Activated T-cell treated with anti-CD3 and anti-CD28 coated beads, Interleukin-2, amount 50 U/mL, for 72 hours (primary cell): Measurements from ENCODE around the gene EGFL7. TPM values are rescaled to one million over a fixed set of nuclear protein-coding genes. Genes with fewer than 3 reads are reported as not detected.
A peak's percentile ranks its signal among the peaks of the same experiment; 100 is the strongest.
"Not testable (repeated sequence)": the region's sequence is repeated elsewhere in the genome, so short reads cannot be mapped to it uniquely, and the experiment has no call there.

Source experiments
- ATAC-seq, 2 donors: fragments of 150-1000 bp; cut with Tn5 transposase; replicated peaks in 1 of 2; 2 replicates each; pipeline ENCODE4 v1.10.0; 2021; ENCODE audit warnings: moderate library complexity in 2 of 2, mild to moderate bottlenecking in 1 of 2
- DNase-seq, 2 donors: peaks; one replicate each; pipeline ENCODE4 v3.0.0; 2021 to 2022; ENCODE audit warnings: mixed read lengths in 1 of 2
- H3K27ac Mint-ChIP-seq: one replicate; pipeline ENCODE4 v1.8.0; 2022; ENCODE audit warnings: mild to moderate bottlenecking, moderate library complexity, mixed read lengths
- H3K27me3 Mint-ChIP-seq: one replicate; pipeline ENCODE4 v1.8.0; 2022; ENCODE audit warnings: low read depth, mixed read lengths
- H3K36me3 Mint-ChIP-seq, 2 donors: one replicate each; pipeline ENCODE4 v1.8.0; 2022; ENCODE audit warnings: mixed read lengths in 2 of 2, mild to moderate bottlenecking in 1 of 2; ENCODE audit not compliant: insufficient read depth in 2 of 2
- H3K4me1 Mint-ChIP-seq: one replicate; pipeline ENCODE4 v1.8.0; 2022; ENCODE audit warnings: low read depth, mixed read lengths
- H3K4me3 Mint-ChIP-seq, 2 donors: one replicate each; pipeline ENCODE4 v1.8.0; 2022; ENCODE audit warnings: mild to moderate bottlenecking in 2 of 2, mixed read lengths in 2 of 2, moderate library complexity in 2 of 2
- H3K9me3 Mint-ChIP-seq, 2 donors: one replicate each; pipeline ENCODE4 v1.8.0; 2022; ENCODE audit warnings: mixed read lengths in 2 of 2
- total RNA-seq, 2 donors: library from RNA; stranded (reverse); gene quantifications; one replicate each; pipeline ENCODE4 v1.2.3, GENCODE V29; 2022

The EGFL7 gene
- total RNA-seq, 2 donors from 2014 or later: 0.93 to 1.1 TPM

- Mint-ChIP-seq H3K27me3 (peaks cover 10% of the 10 kb centered on the region), H3K4me1 (no peaks in the 10 kb centered on the region), H3K36me3 (no peaks in the 10 kb centered on the region), H3K9me3 (no peaks in the 10 kb centered on the region), H3K27ac (no peak overlapping the region), H3K4me3 (no peak overlapping the region)
- no peak for ATAC-seq
- DNase-seq: no peak
Observed at GRCh38 chr9:136628268-136628667, 34.4 kb upstream of the EGFL7 start.

DNA sequence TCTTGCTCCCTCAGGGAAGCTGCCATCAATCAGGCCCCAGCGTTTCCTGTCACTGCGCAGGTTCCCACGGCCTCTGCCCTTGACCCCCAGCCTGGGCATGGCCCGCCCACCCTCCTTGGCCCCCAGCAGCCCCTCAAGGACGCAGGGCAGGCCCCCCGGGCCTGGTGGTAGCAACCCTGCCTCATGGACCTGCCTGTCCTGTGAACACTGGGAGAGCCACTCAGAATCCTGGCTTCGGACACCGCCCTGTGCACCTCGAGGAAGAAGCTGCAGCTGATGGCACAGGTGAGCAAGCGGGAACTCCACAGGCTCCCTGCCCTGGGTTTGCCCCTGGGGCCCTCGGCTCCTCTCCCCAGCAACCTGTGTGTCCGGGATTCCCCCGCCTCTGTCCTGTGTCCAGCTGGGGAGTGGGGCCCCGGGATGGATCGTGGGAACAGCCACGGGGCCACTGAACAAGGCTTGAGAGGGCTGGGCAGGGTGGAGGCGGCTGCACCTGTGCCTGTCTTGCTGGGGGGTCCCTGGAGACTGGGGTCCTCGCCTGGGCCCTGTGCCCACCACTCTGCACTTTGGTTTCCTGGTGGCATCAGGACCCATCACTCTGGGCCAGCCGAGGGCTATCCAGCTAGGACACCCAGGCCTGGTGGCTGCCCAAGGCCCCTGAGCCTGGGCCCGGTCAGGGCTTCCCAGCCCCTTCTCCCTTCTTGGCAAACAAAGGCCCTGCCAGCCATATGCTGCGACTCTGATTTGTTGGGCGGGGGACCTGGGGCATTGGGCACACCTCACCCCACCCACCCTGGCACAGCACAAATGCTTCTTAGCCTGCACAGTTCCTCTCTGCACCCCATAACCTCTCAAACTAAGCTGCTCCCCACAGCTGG lies 33.5 kb upstream of the EGFL7 start:
- Mint-ChIP-seq H3K27ac (no peak overlapping the region), H3K27me3 (peaks cover 10% of the 10 kb centered on the region), H3K4me1 (no peaks in the 10 kb centered on the region), H3K4me3 (no peak overlapping the region), H3K9me3 (no peaks in the 10 kb centered on the region), H3K36me3 (no peaks in the 10 kb centered on the region)
- DNase-seq: no peak
- ATAC-seq: no peak

DNA sequence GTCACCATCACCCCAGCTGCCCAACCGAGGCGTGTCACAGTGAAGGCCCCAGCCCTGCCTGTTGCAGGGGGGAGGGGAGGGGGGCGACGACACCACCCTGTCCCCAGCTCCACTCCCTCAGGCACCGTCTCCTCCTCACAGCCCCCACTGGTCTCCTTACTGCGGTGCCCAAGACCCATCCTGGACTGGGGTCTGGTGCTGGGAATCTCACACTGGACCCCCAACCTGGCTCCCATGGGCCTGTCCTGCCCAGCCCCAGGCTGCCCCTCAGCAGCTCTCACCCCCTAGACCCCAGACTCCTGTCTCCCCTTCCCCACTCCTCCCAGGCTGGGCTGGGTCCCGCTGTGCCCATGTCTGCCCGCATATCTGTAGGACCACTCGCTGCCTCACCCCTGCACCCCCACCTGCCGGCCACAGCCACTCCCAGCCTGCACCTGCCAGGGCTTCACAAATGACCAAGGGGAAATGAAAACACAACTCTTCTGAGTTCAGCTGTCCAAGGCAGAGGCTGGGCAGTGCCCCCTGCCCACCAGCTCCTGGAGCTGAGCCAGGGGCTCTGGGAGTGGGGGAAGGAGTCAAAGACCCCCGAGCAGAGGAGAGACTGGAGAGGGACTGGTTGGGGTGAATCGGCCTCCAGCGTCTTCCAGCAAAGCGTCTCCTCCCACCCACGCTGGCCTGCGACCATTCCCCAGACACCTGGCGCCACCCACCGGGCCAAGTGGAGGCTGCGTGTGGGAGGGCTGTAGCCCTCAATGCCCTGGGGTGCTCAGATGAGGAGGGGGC lies 32.6 kb upstream of the EGFL7 start:
- H3K27ac Mint-ChIP-seq: no peak overlapping the region
- DNase-seq: peak; percentile 78 to 82

DNA sequence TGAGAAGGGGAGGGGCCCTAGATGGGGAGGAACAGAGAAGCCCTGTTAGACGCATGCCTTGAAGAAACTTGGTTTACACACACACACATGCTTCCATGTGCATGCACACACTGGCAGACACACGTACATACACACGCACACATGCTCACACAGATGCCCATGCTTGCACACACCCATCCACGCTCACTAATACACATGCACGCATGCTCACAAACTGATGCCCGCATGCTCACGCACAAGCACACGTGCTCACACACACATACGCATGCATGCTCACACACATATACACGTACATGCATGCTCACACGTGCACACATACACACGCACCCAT lies 32.1 kb upstream of the EGFL7 start:
- no peak overlapping the region for H3K27ac Mint-ChIP-seq
- DNase-seq (no peak), ATAC-seq (no peak)
- H3K4me1 Mint-ChIP-seq: no peaks in the 10 kb centered on the region
- H3K27me3 Mint-ChIP-seq: peaks cover 10% of the 10 kb centered on the region
- H3K36me3 Mint-ChIP-seq: no peaks in the 10 kb centered on the region
- H3K4me3 Mint-ChIP-seq: no peak overlapping the region
- H3K9me3 Mint-ChIP-seq: no peaks in the 10 kb centered on the region

More for the DNA sequence above, 32.6 kb upstream of the EGFL7 start:
- Mint-ChIP-seq H3K27me3 (peaks cover 10% of the 10 kb centered on the region), H3K9me3 (no peaks in the 10 kb centered on the region), H3K36me3 (no peaks in the 10 kb centered on the region), H3K4me1 (no peaks in the 10 kb centered on the region), H3K4me3 (no peak overlapping the region)
- peak; percentile 67 to 68 for ATAC-seq

- H3K36me3 Mint-ChIP-seq: no peaks in the 10 kb centered on the region
- H3K4me1 Mint-ChIP-seq: no peaks in the 10 kb centered on the region
- H3K9me3 Mint-ChIP-seq: no peaks in the 10 kb centered on the region
- no peak overlapping the region for H3K27ac Mint-ChIP-seq
- no peak overlapping the region for H3K4me3 Mint-ChIP-seq
- DNase-seq (peak; percentile 83 to 84), ATAC-seq (peak; percentile 94 to 95)
- H3K27me3 Mint-ChIP-seq: peaks cover 10% of the 10 kb centered on the region
Observed at GRCh38 chr9:136631038-136632000, 31.4 kb upstream of the EGFL7 start.

DNA sequence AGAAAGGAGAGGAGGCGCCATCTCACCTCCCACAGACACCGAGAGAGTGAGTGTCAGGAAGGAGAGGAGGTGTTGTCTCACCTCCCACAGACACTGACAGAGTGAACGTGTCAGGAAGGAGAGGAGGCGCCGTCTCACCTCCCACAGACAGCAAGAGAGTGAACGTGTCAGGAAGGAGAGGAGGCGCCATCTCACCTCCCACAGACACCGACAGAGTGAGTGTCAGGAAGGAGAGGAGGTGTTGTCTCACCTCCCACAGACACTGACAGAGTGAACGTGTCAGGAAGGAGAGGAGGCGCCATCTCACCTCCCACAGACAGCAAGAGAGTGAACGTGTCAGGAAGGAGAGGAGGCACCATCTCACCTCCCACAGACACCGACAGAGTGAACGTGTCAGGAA lies 30.6 kb upstream of the EGFL7 start:
- not testable (repeated sequence) for ATAC-seq, DNase-seq, H3K9me3 Mint-ChIP-seq, H3K4me1 Mint-ChIP-seq, H3K36me3 Mint-ChIP-seq, H3K27ac Mint-ChIP-seq, H3K4me3 Mint-ChIP-seq
- peaks cover 10% of the 10 kb centered on the region for H3K27me3 Mint-ChIP-seq

DNA sequence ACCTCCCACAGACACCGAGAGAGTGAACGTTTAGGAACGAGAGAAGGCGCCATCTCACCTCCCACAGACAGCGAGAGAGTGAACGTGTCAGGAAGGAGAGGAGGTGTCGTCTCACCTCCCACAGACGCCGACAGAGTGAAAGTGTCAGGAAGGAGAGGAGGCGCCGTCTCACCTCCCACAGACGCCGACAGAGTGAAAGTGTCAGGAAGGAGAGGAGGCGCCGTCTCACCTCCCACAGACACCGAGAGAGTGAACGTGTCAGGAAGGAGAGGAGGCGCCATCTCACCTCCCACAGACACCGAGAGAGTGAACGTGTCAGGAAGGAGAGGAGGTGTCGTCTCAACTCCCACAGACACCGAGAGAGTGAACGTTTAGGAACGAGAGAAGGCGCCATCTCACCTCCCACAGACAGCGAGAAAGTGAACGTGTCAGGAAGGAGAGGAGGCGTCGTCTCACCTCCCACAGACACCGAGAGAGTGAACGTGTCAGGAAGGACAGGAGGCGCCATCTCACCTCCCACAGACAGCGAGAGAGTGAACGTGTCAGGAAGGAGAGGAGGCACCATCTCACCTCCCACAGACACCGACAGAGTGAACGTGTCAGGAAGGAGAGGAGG lies 30.1 kb upstream of the EGFL7 start:
- not testable (repeated sequence) for H3K4me1 Mint-ChIP-seq, H3K9me3 Mint-ChIP-seq, ATAC-seq, H3K27ac Mint-ChIP-seq, H3K4me3 Mint-ChIP-seq, H3K27me3 Mint-ChIP-seq, DNase-seq, H3K36me3 Mint-ChIP-seq

- H3K4me3 Mint-ChIP-seq: no peak overlapping the region
- no peaks in the 10 kb centered on the region for H3K9me3 Mint-ChIP-seq
- H3K36me3 Mint-ChIP-seq: no peaks in the 10 kb centered on the region
- ATAC-seq (no peak), DNase-seq (no peak)
- no peak overlapping the region for H3K27ac Mint-ChIP-seq
- H3K4me1 Mint-ChIP-seq: no peaks in the 10 kb centered on the region
- no peaks in the 10 kb centered on the region for H3K27me3 Mint-ChIP-seq
Observed at GRCh38 chr9:136634904-136635303, 27.8 kb upstream of the EGFL7 start.

- Mint-ChIP-seq H3K27ac (no peak overlapping the region), H3K36me3 (no peaks in the 10 kb centered on the region), H3K4me1 (no peaks in the 10 kb centered on the region), H3K9me3 (no peaks in the 10 kb centered on the region), H3K27me3 (peaks cover 10% of the 10 kb centered on the region), H3K4me3 (no peak overlapping the region)
- DNase-seq (no peak), ATAC-seq (no peak)
Observed at GRCh38 chr9:136640171-136641111, 22.3 kb upstream of the EGFL7 start.

GRCh38 chr9:136642439-136642921 lies 20.2 kb upstream of the EGFL7 start:
- Mint-ChIP-seq H3K4me1 (no peaks in the 10 kb centered on the region), H3K9me3 (no peaks in the 10 kb centered on the region), H3K4me3 (no peak overlapping the region), H3K27me3 (peaks cover 17% of the 10 kb centered on the region), H3K27ac (no peak overlapping the region), H3K36me3 (no peaks in the 10 kb centered on the region)
- DNase-seq (no peak), ATAC-seq (no peak)

- H3K4me3 Mint-ChIP-seq: peak overlapping the region in 1 of 2 donors; percentile 12
- ATAC-seq: no peak
Observed at GRCh38 chr9:136643596-136644342, 18.9 kb upstream of the EGFL7 start.

More at GRCh38 chr9:136643596-136644342, 18.9 kb upstream of the EGFL7 start:
- Mint-ChIP-seq H3K9me3 (no peaks in the 10 kb centered on the region), H3K27ac (no peak overlapping the region), H3K27me3 (peaks cover 19% of the 10 kb centered on the region), H3K4me1 (no peaks in the 10 kb centered on the region), H3K36me3 (no peaks in the 10 kb centered on the region)
- DNase-seq: no peak
